B cell (primary cell): ENCODE measurements around the gene GUCY2F. TPM values are rescaled to one million over a fixed set of nuclear protein-coding genes. Genes with fewer than 3 reads are reported as not detected.

Experiments
- ATAC-seq: fragments of 200-7000 bp; cut with Tn5 transposase; one replicate; pipeline ENCODE4 v1.10.0; 2021; ENCODE audit warnings: low read depth, mild to moderate bottlenecking, moderate number of reproducible peaks, moderate library complexity
- CTCF ChIA-PET: fragments of 350-600 bp; sonication (Branson Sonifier 250); formaldehyde crosslinking; loops from one replicate; lab custom pipeline; 2021; ENCODE audit warnings: antibody characterized with exemption, inconsistent platforms; lab: Charles Lee
- POLR2A ChIA-PET: fragments of 350-600 bp; sonication (Branson Sonifier 250); formaldehyde crosslinking; loops from one replicate; lab custom pipeline; 2021; ENCODE audit warnings: antibody characterized with exemption; lab: Charles Lee
- DNase-seq: peaks from one replicate; pipeline ENCODE4 v3.0.0; 2013
- H2AFZ ChIP-seq: 2 replicates; pipeline ENCODE4 v1.6.1; 2012; ENCODE audit warnings: mild to moderate bottlenecking, low read depth, low read length; ENCODE audit not compliant: insufficient read depth, poor library complexity, severe bottlenecking
- H3K27ac ChIP-seq, 2 donors: 1 replicate in 1 of 2; 2 replicates in 1 of 2; pipeline ENCODE4 v1.5.1; 2012 to 2013; ENCODE audit warnings: low read length in 2 of 2, mild to moderate bottlenecking in 2 of 2, moderate library complexity in 1 of 2
- H3K27me3 ChIP-seq, 4 experiments: fragments of 200-600 bp in 1 of 4; sonication (generic) in 1 of 4; replicated peaks in 1 of 4; 1 replicate in 2 of 4; 2 replicates in 2 of 4; pipeline versions ENCODE4 v1.6.1 to v1.7.0; 2013 to 2016; ENCODE audit warnings: low read length in 3 of 4, mild to moderate bottlenecking in 2 of 4, mixed read lengths in 1 of 4, moderate library complexity in 1 of 4; ENCODE audit not compliant: insufficient read depth in 4 of 4, control insufficient read depth in 3 of 4; ENCODE audit errors: control extremely low read depth in 1 of 4
- H3K36me3 ChIP-seq, 2 experiments: replicated peaks in 1 of 2; 1 replicate in 1 of 2; 2 replicates in 1 of 2; pipeline versions ENCODE4 v1.6.1 to v1.7.1; 2013; ENCODE audit warnings: low read length in 1 of 2; ENCODE audit not compliant: insufficient read depth in 2 of 2, control insufficient read depth in 1 of 2; ENCODE audit errors: control extremely low read depth in 1 of 2, extremely low read depth in 1 of 2
- H3K4me1 ChIP-seq, 2 donors: fragments of 200-600 bp in 1 of 2; sonication (generic) in 1 of 2; 1 replicate in 1 of 2; 2 replicates in 1 of 2; pipeline versions ENCODE4 v1.5.1 to v1.6.1; 2013 to 2017; ENCODE audit warnings: low read length in 2 of 2; ENCODE audit not compliant: control insufficient read depth in 2 of 2, insufficient read depth in 2 of 2
- H3K4me2 ChIP-seq: replicated peaks from 2 replicates; pipeline ENCODE3; 2012; ENCODE audit warnings: mild to moderate bottlenecking, low read depth, low read length; ENCODE audit not compliant: poor library complexity, severe bottlenecking
- H3K4me3 ChIP-seq, 5 experiments: fragments of 200-600 bp in 1 of 5; sonication (generic) in 1 of 5; 1 replicate in 3 of 5; 2 replicates in 2 of 5; pipeline versions ENCODE4 v1.5.1 to v1.7.0; 2011 to 2016; ENCODE audit warnings: low read length in 4 of 5, mild to moderate bottlenecking in 4 of 5, low read depth in 2 of 5, control low read depth in 1 of 5, moderate library complexity in 1 of 5; ENCODE audit not compliant: insufficient read depth in 1 of 5; ENCODE audit errors: control extremely low read depth in 1 of 5, extremely low read depth in 1 of 5
- H3K79me2 ChIP-seq: fragments of 200-600 bp; sonication (generic); one replicate; pipeline ENCODE4 v1.6.0; 2016; ENCODE audit warnings: low read length; ENCODE audit not compliant: control insufficient read depth, insufficient read depth
- H3K9ac ChIP-seq: fragments of 200-600 bp; sonication (generic); 2 replicates; pipeline ENCODE4 v1.6.1; 2017; ENCODE audit warnings: mild to moderate bottlenecking, low read length, moderate library complexity
- H3K9me3 ChIP-seq, 3 donors: one replicate each; pipeline versions ENCODE4 v1.6.1 to v1.7.1; 2013; ENCODE audit warnings: low read length in 2 of 3; ENCODE audit not compliant: control insufficient read depth in 2 of 3, insufficient read depth in 1 of 3; ENCODE audit errors: control extremely low read depth in 1 of 3
- H4K20me1 ChIP-seq: 2 replicates; pipeline ENCODE4 v1.6.0; 2012; ENCODE audit warnings: mild to moderate bottlenecking, low read length; ENCODE audit not compliant: insufficient read depth, control insufficient read depth, poor library complexity, severe bottlenecking
- H3K27ac Mint-ChIP-seq: one replicate; pipeline ENCODE4 v1.8.0; 2021; ENCODE audit warnings: mixed read lengths
- H3K27me3 Mint-ChIP-seq: one replicate; pipeline ENCODE4 v1.8.0; 2021; ENCODE audit warnings: mixed read lengths
- H3K4me1 Mint-ChIP-seq: one replicate; pipeline ENCODE4 v1.8.0; 2021; ENCODE audit warnings: mixed read lengths
- H3K4me3 Mint-ChIP-seq: one replicate; pipeline ENCODE4 v1.8.0; 2021; ENCODE audit warnings: mixed read lengths
- H3K9me3 Mint-ChIP-seq: one replicate; pipeline ENCODE4 v1.8.0; 2022; ENCODE audit warnings: mixed read lengths; ENCODE audit not compliant: insufficient read depth
- CTCF ChIP-seq: fragments of 200-600 bp; IDR thresholded peaks from one replicate; pipeline ENCODE4 v1.8.0; 2022; ENCODE audit warnings: antibody characterized with exemption, mild to moderate bottlenecking
- EZH2 ChIP-seq: IDR thresholded peaks from 2 replicates; pipeline ENCODE4 v1.6.1; 2012; ENCODE audit warnings: borderline replicate concordance, low read depth, mild to moderate bottlenecking, moderate library complexity, low read length; ENCODE audit not compliant: insufficient read depth, poor library complexity, severe bottlenecking
- WGBS: methylation state at CpG from one replicate; pipeline ENCODE4 v1.1.5; 2013; ENCODE audit warnings: missing lambda C conversion rate; ENCODE audit not compliant: insufficient coverage; 5-methylcytosine and 5-hydroxymethylcytosine counted together
- intact Hi-C: fragments of 100-400 bp; cut with micrococcal nuclease; formaldehyde crosslinking; loops from one replicate; pipeline ENCODE4 v1.10.0; 2022
- polyA plus RNA-seq: library from polyadenylated mRNA; depleted of rRNA; stranded (reverse); fragments of >200 nt; gene quantifications from 2 replicates; pipeline ENCODE4 v1.2.3, GENCODE V29; 2012
- total RNA-seq, 2 donors: library from RNA; stranded (reverse); fragments of 120-200 nt in 1 of 2; gene quantifications; 1 replicate in 1 of 2; 2 replicates in 1 of 2; pipeline versions ENCODE4 v1.2.3 to v1.2.4, GENCODE V29; 2013 to 2022

The GUCY2F gene
- total and polyA plus RNA-seq, 2 donors (not counting 1 experiment from before 2014, with no cell fraction given) = not detected

DNA sequence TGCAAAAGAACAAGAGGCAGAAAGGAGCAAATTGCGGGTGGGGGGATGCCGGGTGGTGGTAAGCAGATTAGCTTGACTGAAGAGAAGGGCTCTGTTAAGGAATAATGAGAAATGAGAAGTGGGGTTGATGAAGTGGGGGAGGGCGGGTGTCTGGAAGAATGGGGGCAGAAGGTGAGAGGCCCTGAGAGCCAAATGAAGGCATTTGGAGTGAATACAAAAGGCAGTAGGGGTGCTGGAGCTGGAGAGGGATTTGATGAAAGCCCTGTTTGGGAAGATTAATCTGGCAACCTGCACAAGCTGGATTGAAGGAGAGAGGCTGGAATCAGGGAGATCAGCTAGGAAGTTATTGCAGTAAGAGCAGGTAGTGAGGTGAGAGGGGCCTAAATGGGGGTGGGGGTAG, 82.1 kb downstream of the GUCY2F start:
- no peak overlapping the region for H3K4me3 ChIP-seq
- H3K36me3 ChIP-seq = no peaks in the 10 kb centered on the region
- H3K79me2 ChIP-seq = no peaks in the 10 kb centered on the region
- Mint-ChIP-seq H3K4me1 (no peaks in the 10 kb centered on the region), H3K27me3 (peaks cover 10% of the 10 kb centered on the region), H3K27ac (no peak overlapping the region), H3K9me3 (no peaks in the 10 kb centered on the region), H3K4me3 (no peak overlapping the region)
- CTCF ChIA-PET = no interaction called here
- H3K4me1 ChIP-seq = no peaks in the 10 kb centered on the region
- no peak for DNase-seq
- POLR2A ChIA-PET = no interaction called here
- H3K9me3 ChIP-seq = no peaks in the 10 kb centered on the region
- H4K20me1 ChIP-seq = no peaks in the 10 kb centered on the region
- H3K27ac ChIP-seq = no peak overlapping the region
- 50% methylated on average over 2 of the region's 3 CpGs for WGBS
- H2AFZ ChIP-seq = no peak overlapping the region
- ATAC-seq = no peak
- no peaks in the 10 kb centered on the region for H3K27me3 ChIP-seq
- no peak overlapping the region for H3K4me2 ChIP-seq
- TF ChIP-seq CTCF = no peak
- TF ChIP-seq EZH2 = no peak
- H3K9ac ChIP-seq = no peak overlapping the region
- intact Hi-C loops = no loop called here

DNA sequence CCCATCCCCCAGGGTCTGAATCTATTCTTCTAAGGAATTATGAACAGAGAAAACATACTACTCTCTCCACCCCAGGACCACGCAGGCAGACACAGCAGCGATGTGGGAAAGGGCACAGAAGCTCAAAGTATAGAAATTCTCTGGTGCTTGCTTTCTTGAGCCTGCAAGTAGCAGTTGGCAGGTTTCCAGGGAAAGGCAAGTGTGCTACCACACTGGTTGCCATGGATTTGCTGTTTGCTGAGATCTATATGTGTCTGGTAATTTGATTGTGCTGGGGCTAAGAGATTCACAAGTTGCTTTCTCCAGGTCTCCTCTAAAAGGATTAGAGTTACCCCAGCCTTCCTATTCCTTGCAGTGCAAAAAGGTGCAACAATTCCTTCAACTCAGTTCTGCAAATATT, 83.1 kb downstream of the GUCY2F start:
- TF ChIP-seq EZH2 (no peak), CTCF (no peak)
- no peak overlapping the region for H3K4me3 Mint-ChIP-seq
- Histone ChIP-seq H3K27me3 (no peaks in the 10 kb centered on the region), H3K4me1 (no peaks in the 10 kb centered on the region), H4K20me1 (no peaks in the 10 kb centered on the region), H3K27ac (no peak overlapping the region), H3K79me2 (no peaks in the 10 kb centered on the region), H3K4me3 (no peak overlapping the region), H3K4me2 (no peak overlapping the region), H3K36me3 (no peaks in the 10 kb centered on the region), H3K9ac (no peak overlapping the region), H2AFZ (no peak overlapping the region), H3K9me3 (no peaks in the 10 kb centered on the region)
- DNase-seq (no peak), ATAC-seq (no peak)
- no peaks in the 10 kb centered on the region for H3K4me1 Mint-ChIP-seq
- H3K27ac Mint-ChIP-seq = no peak overlapping the region
- H3K9me3 Mint-ChIP-seq = no peaks in the 10 kb centered on the region
- ChIA-PET POLR2A (no interaction called here), CTCF (no interaction called here)
- no CpG with 5 or more reads among the region's 2 CpGs for WGBS
- intact Hi-C loops = no loop called here
- H3K27me3 Mint-ChIP-seq = peaks cover 10% of the 10 kb centered on the region
